ENCODE measurements around the gene GMDS.

The GMDS gene

GRCh38 chr6:2244261-2245102, 923 bp downstream of the GMDS start:
- H3K4me3 ChIP-seq (ENCODE audit: low read length): peak overlapping the region; percentile 83
- peak; percentile 17 for DNase-seq (ENCODE audit: low read depth, low spot score)

GRCh38 chr6:2242311-2242710, 3.1 kb downstream of the GMDS start:
- no peak for DNase-seq (ENCODE audit: low read depth, low spot score)
- H3K4me3 ChIP-seq (ENCODE audit: low read length): no peak overlapping the region

GRCh38 chr6:2240961-2241360, 4.4 kb downstream of the GMDS start:
- H3K4me3 ChIP-seq (ENCODE audit: low read length): no peak overlapping the region
- no peak for DNase-seq (ENCODE audit: low read depth, low spot score)

- H3K4me3 ChIP-seq (ENCODE audit: low read length): no peak overlapping the region
- no peak for DNase-seq (ENCODE audit: low read depth, low spot score)
These were observed 8.4 kb downstream of the GMDS start for GRCh38 chr6:2237001-2237400.

GRCh38 chr6:2235777-2236495, 9.5 kb downstream of the GMDS start:
- DNase-seq (ENCODE audit: low read depth, low spot score): no peak
- H3K4me3 ChIP-seq (ENCODE audit: low read length): no peak overlapping the region

GRCh38 chr6:2232445-2232844, 13.0 kb downstream of the GMDS start:
- no peak for DNase-seq (ENCODE audit: low read depth, low spot score)
- no peak overlapping the region for H3K4me3 ChIP-seq (ENCODE audit: low read length)

GRCh38 chr6:2231438-2231837, 14.0 kb downstream of the GMDS start:
- DNase-seq (ENCODE audit: low read depth, low spot score): no peak
- no peak overlapping the region for H3K4me3 ChIP-seq (ENCODE audit: low read length)

- H3K4me3 ChIP-seq (ENCODE audit: low read length): no peak overlapping the region
- DNase-seq (ENCODE audit: low read depth, low spot score): no peak
These were observed 14.6 kb downstream of the GMDS start for GRCh38 chr6:2230659-2231277.

GRCh38 chr6:2229742-2230141, 15.7 kb downstream of the GMDS start:
- DNase-seq (ENCODE audit: low read depth, low spot score): no peak
- H3K4me3 ChIP-seq (ENCODE audit: low read length): no peak overlapping the region

- DNase-seq (ENCODE audit: low read depth, low spot score): no peak
- no peak overlapping the region for H3K4me3 ChIP-seq (ENCODE audit: low read length)
These were observed 16.4 kb downstream of the GMDS start for GRCh38 chr6:2229039-2229438.

- H3K4me3 ChIP-seq (ENCODE audit: low read length): no peak overlapping the region
- no peak for DNase-seq (ENCODE audit: low read depth, low spot score)
These were observed 17.0 kb downstream of the GMDS start for GRCh38 chr6:2228392-2228791.

- no peak for DNase-seq (ENCODE audit: low read depth, low spot score)
- no peak overlapping the region for H3K4me3 ChIP-seq (ENCODE audit: low read length)
These were observed 18.6 kb downstream of the GMDS start for GRCh38 chr6:2226775-2227174.

- no peak for DNase-seq (ENCODE audit: low read depth, low spot score)
- H3K4me3 ChIP-seq (ENCODE audit: low read length): no peak overlapping the region
These were observed 19.7 kb downstream of the GMDS start for GRCh38 chr6:2225422-2226392.

GRCh38 chr6:2224847-2225382, 20.5 kb downstream of the GMDS start:
- no peak for DNase-seq (ENCODE audit: low read depth, low spot score)
- H3K4me3 ChIP-seq (ENCODE audit: low read length): no peak overlapping the region

GRCh38 chr6:2222275-2222842, 23.0 kb downstream of the GMDS start:
- no peak overlapping the region for H3K4me3 ChIP-seq (ENCODE audit: low read length)
- DNase-seq (ENCODE audit: low read depth, low spot score): no peak

- DNase-seq (ENCODE audit: low read depth, low spot score): no peak
- H3K4me3 ChIP-seq (ENCODE audit: low read length): no peak overlapping the region
These were observed 23.6 kb downstream of the GMDS start for GRCh38 chr6:2221726-2222274.

GRCh38 chr6:2220154-2220553, 25.3 kb downstream of the GMDS start:
- no peak overlapping the region for H3K4me3 ChIP-seq (ENCODE audit: low read length)
- peak; percentile 14 for DNase-seq (ENCODE audit: low read depth, low spot score)

- H3K4me3 ChIP-seq (ENCODE audit: low read length): no peak overlapping the region
- DNase-seq (ENCODE audit: low read depth, low spot score): no peak
These were observed 26.5 kb downstream of the GMDS start for GRCh38 chr6:2218866-2219265.
